H9 (cell line): ENCODE measurements around the gene TEX19. TPM values are rescaled to one million over a fixed set of nuclear protein-coding genes. Genes with fewer than 3 reads are reported as not detected.
A peak's percentile ranks its signal among the peaks of the same experiment; 100 is the strongest.

Experiments used
- DNase-seq: peaks from one replicate; pipeline ENCODE4 v3.0.0-alpha.2; 2017
- H2AFZ ChIP-seq: one replicate; pipeline ENCODE4 v1.6.1; 2013; ENCODE audit warnings: mild to moderate bottlenecking, low read length, control low read depth, moderate library complexity
- H2AK5ac ChIP-seq: 2 replicates; pipeline ENCODE4 v1.6.1; 2013; ENCODE audit warnings: low read length, control low read depth, mixed read lengths; ENCODE audit not compliant: insufficient read length
- H2BK120ac ChIP-seq: one replicate; pipeline ENCODE4 v1.6.1; 2013; ENCODE audit warnings: low read depth, mild to moderate bottlenecking, low read length, control low read depth, inconsistent platforms; ENCODE audit not compliant: poor library complexity, severe bottlenecking
- H2BK12ac ChIP-seq: 2 replicates; pipeline ENCODE4 v1.6.1; 2013; ENCODE audit warnings: low read length, control low read depth, mixed read lengths, low read depth; ENCODE audit not compliant: insufficient read length
- H2BK15ac ChIP-seq: 2 replicates; pipeline ENCODE4 v1.6.1; 2013; ENCODE audit warnings: low read depth, low read length, control low read depth
- H2BK20ac ChIP-seq: one replicate; pipeline ENCODE4 v1.6.1; 2013; ENCODE audit warnings: low read depth, mild to moderate bottlenecking, low read length, control low read depth, inconsistent platforms; ENCODE audit not compliant: poor library complexity, severe bottlenecking
- H2BK5ac ChIP-seq: 2 replicates; pipeline ENCODE4 v1.6.1; 2013; ENCODE audit warnings: low read length, control low read depth, mixed read lengths; ENCODE audit not compliant: insufficient read length
- H3K14ac ChIP-seq: 2 replicates; pipeline ENCODE4 v1.6.1; 2013; ENCODE audit warnings: low read length, control low read depth; ENCODE audit not compliant: insufficient read depth
- H3K18ac ChIP-seq: 2 replicates; pipeline ENCODE4 v1.6.1; 2013; ENCODE audit warnings: low read depth, mild to moderate bottlenecking, mixed read lengths, low read length, control low read depth; ENCODE audit not compliant: insufficient read length
- H3K23ac ChIP-seq: 2 replicates; pipeline ENCODE4 v1.6.1; 2013; ENCODE audit warnings: low read length, control low read depth, mixed read lengths, low read depth; ENCODE audit not compliant: insufficient read length
- H3K23me2 ChIP-seq: 2 replicates; pipeline ENCODE4 v1.6.1; 2013; ENCODE audit warnings: low read depth, mild to moderate bottlenecking, mixed read lengths, low read length, control low read depth; ENCODE audit not compliant: insufficient read length, poor library complexity, severe bottlenecking
- H3K27ac ChIP-seq: 2 replicates; pipeline ENCODE4 v1.5.1; 2013; ENCODE audit warnings: low read length, control low read depth, mixed read lengths, low read depth; ENCODE audit not compliant: insufficient read length
- H3K27me3 ChIP-seq: 2 replicates; pipeline ENCODE4 v1.6.1; 2013; ENCODE audit warnings: low read length, control low read depth, inconsistent platforms; ENCODE audit not compliant: insufficient read depth
- H3K4ac ChIP-seq: 2 replicates; pipeline ENCODE4 v1.6.1; 2013; ENCODE audit warnings: low read depth, mild to moderate bottlenecking, control low read depth, inconsistent platforms, low read length, moderate library complexity
- H3K4me1 ChIP-seq: 2 replicates; pipeline ENCODE4 v1.6.1; 2013; ENCODE audit warnings: low read length, control low read depth, inconsistent platforms; ENCODE audit not compliant: insufficient read depth
- H3K4me2 ChIP-seq: 2 replicates; pipeline ENCODE4 v1.6.1; 2013; ENCODE audit warnings: low read length, control low read depth, mixed read lengths; ENCODE audit not compliant: insufficient read length, insufficient read depth
- H3K56ac ChIP-seq: 2 replicates; pipeline ENCODE4 v1.6.1; 2013; ENCODE audit warnings: low read depth, mild to moderate bottlenecking, mixed read lengths, low read length, control low read depth; ENCODE audit not compliant: insufficient read length
- H3K79me1 ChIP-seq: 2 replicates; pipeline ENCODE4 v1.6.1; 2013; ENCODE audit warnings: low read depth, mild to moderate bottlenecking, moderate library complexity, low read length, control low read depth, inconsistent platforms; ENCODE audit not compliant: insufficient read depth, poor library complexity, severe bottlenecking
- H3K79me2 ChIP-seq: 2 replicates; pipeline ENCODE4 v1.6.1; 2013; ENCODE audit warnings: low read length, control low read depth, inconsistent platforms; ENCODE audit not compliant: insufficient read depth
- H3K9ac ChIP-seq: 2 replicates; pipeline ENCODE4 v1.6.1; 2013; ENCODE audit warnings: low read length, control low read depth, mixed read lengths; ENCODE audit not compliant: insufficient read length; ENCODE audit errors: extremely low read depth
- H3K9me3 ChIP-seq: one replicate; pipeline ENCODE4 v1.6.1; 2013; ENCODE audit warnings: low read depth, low read length, inconsistent platforms; ENCODE audit not compliant: control insufficient read depth
- H3T11ph ChIP-seq: one replicate; pipeline ENCODE4 v1.6.1; 2013; ENCODE audit warnings: mild to moderate bottlenecking, low read length, control low read depth, inconsistent platforms
- H4K20me1 ChIP-seq: one replicate; pipeline ENCODE4 v1.6.1; 2013; ENCODE audit not compliant: control insufficient read depth, insufficient read length, insufficient read depth
- H4K5ac ChIP-seq: 2 replicates; pipeline ENCODE4 v1.6.1; 2013; ENCODE audit warnings: low read depth, mild to moderate bottlenecking, mixed read lengths, low read length, control low read depth; ENCODE audit not compliant: insufficient read length
- H4K8ac ChIP-seq: replicated peaks from 2 replicates; pipeline ENCODE4 v1.6.1; 2013; ENCODE audit warnings: low read length, control low read depth, mixed read lengths, low read depth; ENCODE audit not compliant: insufficient read length
- H4K91ac ChIP-seq: 2 replicates; pipeline ENCODE4 v1.6.1; 2013; ENCODE audit warnings: low read depth, mild to moderate bottlenecking, moderate library complexity, mixed read lengths, low read length, control low read depth; ENCODE audit not compliant: insufficient read length
- H3K27ac Mint-ChIP-seq, 3 experiments: 2 replicates in 2 of 3; 3 replicates in 1 of 3; pipeline ENCODE4 v1.8.0; 2020 to 2021; ENCODE audit warnings: mixed read lengths in 3 of 3, mild to moderate bottlenecking in 1 of 3, moderate library complexity in 1 of 3
- H3K27me3 Mint-ChIP-seq: 2 replicates; pipeline ENCODE4 v1.8.0; 2021; ENCODE audit warnings: low read depth, mild to moderate bottlenecking, moderate library complexity, mixed read lengths
- H3K36me3 Mint-ChIP-seq, 3 experiments: 2 replicates in 2 of 3; 3 replicates in 1 of 3; pipeline ENCODE4 v1.8.0; 2020 to 2021; ENCODE audit warnings: low read depth in 3 of 3, mixed read lengths in 3 of 3; ENCODE audit not compliant: insufficient read depth in 1 of 3
- H3K4me1 Mint-ChIP-seq, 2 experiments: 2 replicates each; pipeline ENCODE4 v1.8.0; 2020; ENCODE audit warnings: mixed read lengths in 2 of 2
- H3K4me3 Mint-ChIP-seq, 2 experiments: 2 replicates in 1 of 2; 3 replicates in 1 of 2; pipeline ENCODE4 v1.8.0; 2020 to 2021; ENCODE audit warnings: mild to moderate bottlenecking in 2 of 2, mixed read lengths in 2 of 2, moderate library complexity in 1 of 2
- H3K9me3 Mint-ChIP-seq, 2 experiments: 2 replicates in 1 of 2; 3 replicates in 1 of 2; pipeline ENCODE4 v1.8.0; 2020; ENCODE audit warnings: mild to moderate bottlenecking in 2 of 2, mixed read lengths in 2 of 2, moderate library complexity in 1 of 2
- WGBS: extraction: QIAGEN DNeasy Blood & Tissue Kit; methylation state at CpG from one replicate; pipeline ENCODE4 v1.1.7; 2013; ENCODE audit warnings: missing lambda C conversion rate, low lambda C conversion rate, mixed read lengths; ENCODE audit not compliant: insufficient read length; ENCODE audit errors: extremely low coverage; 5-methylcytosine and 5-hydroxymethylcytosine counted together
- total RNA-seq: library from RNA; stranded (reverse); gene quantifications from 2 replicates; pipeline ENCODE4 v1.2.1, GENCODE V29; 2021
- TF ChIP-seq, protein P1 (sequence below): fragments of 200-600 bp; sonication (generic); conservative IDR thresholded peaks from 3 replicates; pipeline ENCODE4 v1.8.0; 2021; ENCODE audit warnings: antibody characterized with exemption, mild to moderate bottlenecking

TEX19 gene
- total RNA-seq, 1 experiment from 2014 or later: 1.4 TPM

DNA sequence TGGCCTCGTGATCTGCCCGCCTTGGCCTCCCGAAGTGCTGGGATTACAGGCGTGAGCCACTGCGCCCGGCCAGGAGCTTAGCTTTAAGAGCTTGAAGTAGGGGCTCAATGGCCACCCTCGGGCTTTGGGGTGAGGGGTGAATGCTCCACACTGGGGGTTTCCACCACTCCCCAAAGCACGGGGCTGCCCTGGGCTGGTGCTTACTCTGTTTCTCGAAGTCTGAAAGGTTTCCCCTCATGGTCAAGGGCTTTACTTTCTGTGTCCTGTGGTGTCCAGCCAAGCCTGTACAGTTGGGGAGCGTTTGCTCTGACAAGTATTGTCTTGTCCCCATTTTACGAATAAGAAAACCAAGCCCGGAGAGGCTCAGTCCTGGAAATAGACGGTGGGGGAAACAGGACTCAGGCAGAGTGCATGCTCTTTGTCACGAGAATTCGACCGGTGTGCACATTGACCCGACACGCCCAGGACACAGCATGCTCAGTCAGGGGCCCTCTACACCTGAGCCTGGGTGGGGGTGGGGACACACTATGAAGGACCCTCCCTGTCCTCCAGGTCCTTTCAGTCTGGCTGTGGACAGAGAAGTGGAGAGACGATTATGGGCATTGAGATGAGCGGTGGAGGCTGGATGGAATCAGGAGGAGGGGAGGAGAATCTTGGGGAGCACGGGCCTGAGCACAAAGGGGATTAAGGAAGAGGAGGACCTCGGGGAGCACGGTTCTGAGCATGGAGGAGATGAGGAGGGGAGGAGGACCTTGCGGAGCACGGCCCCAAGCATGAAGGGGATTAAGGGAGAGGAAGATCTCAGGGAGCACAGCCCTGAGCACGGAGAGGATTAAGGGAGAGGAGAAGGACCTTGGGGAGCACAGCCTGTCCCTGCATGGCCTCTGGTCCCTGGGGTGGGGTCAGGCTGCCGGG is 49.1 kb upstream of the TEX19 start:
- H2AK5ac ChIP-seq: no peak overlapping the region
- H3K56ac ChIP-seq: no peak overlapping the region
- H2AFZ ChIP-seq: no peak overlapping the region
- no peak overlapping the region for H3K4me2 ChIP-seq
- H3K4me3 Mint-ChIP-seq: no peak overlapping the region
- WGBS: no CpG with 5 or more reads among the region's 27 CpGs
- no peak overlapping the region for H3K23ac ChIP-seq
- H3K27me3 Mint-ChIP-seq: peaks cover 34% of the 10 kb centered on the region
- H4K91ac ChIP-seq: no peak overlapping the region
- H3K27ac ChIP-seq: no peak overlapping the region
- peaks cover 2% of the 10 kb centered on the region for H3K23me2 ChIP-seq
- no peak overlapping the region for H3K9ac ChIP-seq
- H3K79me1 ChIP-seq: no peaks in the 10 kb centered on the region
- no peak overlapping the region for H4K5ac ChIP-seq
- no peak overlapping the region for H2BK5ac ChIP-seq
- H3K18ac ChIP-seq: no peak overlapping the region
- H4K20me1 ChIP-seq: no peaks in the 10 kb centered on the region
- H3K9me3 ChIP-seq: no peaks in the 10 kb centered on the region
- H3K79me2 ChIP-seq: no peaks in the 10 kb centered on the region
- TF ChIP-seq, protein P1, sequence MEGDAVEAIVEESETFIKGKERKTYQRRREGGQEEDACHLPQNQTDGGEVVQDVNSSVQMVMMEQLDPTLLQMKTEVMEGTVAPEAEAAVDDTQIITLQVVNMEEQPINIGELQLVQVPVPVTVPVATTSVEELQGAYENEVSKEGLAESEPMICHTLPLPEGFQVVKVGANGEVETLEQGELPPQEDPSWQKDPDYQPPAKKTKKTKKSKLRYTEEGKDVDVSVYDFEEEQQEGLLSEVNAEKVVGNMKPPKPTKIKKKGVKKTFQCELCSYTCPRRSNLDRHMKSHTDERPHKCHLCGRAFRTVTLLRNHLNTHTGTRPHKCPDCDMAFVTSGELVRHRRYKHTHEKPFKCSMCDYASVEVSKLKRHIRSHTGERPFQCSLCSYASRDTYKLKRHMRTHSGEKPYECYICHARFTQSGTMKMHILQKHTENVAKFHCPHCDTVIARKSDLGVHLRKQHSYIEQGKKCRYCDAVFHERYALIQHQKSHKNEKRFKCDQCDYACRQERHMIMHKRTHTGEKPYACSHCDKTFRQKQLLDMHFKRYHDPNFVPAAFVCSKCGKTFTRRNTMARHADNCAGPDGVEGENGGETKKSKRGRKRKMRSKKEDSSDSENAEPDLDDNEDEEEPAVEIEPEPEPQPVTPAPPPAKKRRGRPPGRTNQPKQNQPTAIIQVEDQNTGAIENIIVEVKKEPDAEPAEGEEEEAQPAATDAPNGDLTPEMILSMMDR: no peak
- H2BK15ac ChIP-seq: no peak overlapping the region
- H3K14ac ChIP-seq: no peak overlapping the region; the same call in 1 of the 2 replicates
- H2BK20ac ChIP-seq: no peak overlapping the region
- no peak for DNase-seq
- peak overlapping the region in 1 of 3 experiments; percentile 34; a peak in 2 of 7 replicates for H3K27ac Mint-ChIP-seq
- no peak overlapping the region for H4K8ac ChIP-seq
- no peak overlapping the region for H2BK12ac ChIP-seq
- H3K27me3 ChIP-seq: no peaks in the 10 kb centered on the region
- no peak overlapping the region for H3K4ac ChIP-seq
- no peak overlapping the region for H2BK120ac ChIP-seq
- no peak overlapping the region for H3T11ph ChIP-seq
- H3K4me1 ChIP-seq: no peaks in the 10 kb centered on the region
- H3K36me3 Mint-ChIP-seq: no peaks in the 10 kb centered on the region
- 0 out of 4 replicates have a peak, but pooled peaks cover 2 to 4% of the 10 kb centered on the region in 2 experiments for H3K4me1 Mint-ChIP-seq
- no peaks in the 10 kb centered on the region; a peak in 2 of 5 replicates for H3K9me3 Mint-ChIP-seq
